ELF-1 (cell line): ENCODE results near the gene PCTP.

Experiments used
- DNase-seq: peaks from one replicate; pipeline ENCODE4 v3.0.0-alpha.2; 2016; ENCODE audit warnings: low read depth, low spot score

Gene PCTP

GRCh38 chr17:55757659-55758058 lies 6.8 kb downstream of the PCTP start:
- DNase-seq = no peak

- DNase-seq = no peak
Measured at GRCh38 chr17:55758171-55758570, 7.3 kb downstream of the PCTP start.

- no peak for DNase-seq
Measured at GRCh38 chr17:55760643-55761355, 9.9 kb downstream of the PCTP start.

- DNase-seq = no peak
Measured at GRCh38 chr17:55762086-55762858, 11.4 kb downstream of the PCTP start.

- no peak for DNase-seq
Measured at GRCh38 chr17:55763856-55764255, 13.0 kb downstream of the PCTP start.

GRCh38 chr17:55764610-55765009 lies 13.8 kb downstream of the PCTP start:
- DNase-seq = no peak

- no peak for DNase-seq
Measured at GRCh38 chr17:55765472-55765871, 14.6 kb downstream of the PCTP start.

GRCh38 chr17:55768936-55769624 lies 18.2 kb downstream of the PCTP start:
- DNase-seq = no peak

GRCh38 chr17:55769625-55770000 lies 18.8 kb downstream of the PCTP start:
- DNase-seq = no peak

GRCh38 chr17:55770196-55770870 lies 19.5 kb downstream of the PCTP start:
- peak; percentile 5 for DNase-seq

- no peak for DNase-seq
Measured at GRCh38 chr17:55772086-55772485, 21.2 kb downstream of the PCTP start.

- no peak for DNase-seq
Measured at GRCh38 chr17:55773671-55774070, 22.8 kb downstream of the PCTP start.

GRCh38 chr17:55774846-55775271 lies 24.0 kb downstream of the PCTP start:
- peak; percentile 86 for DNase-seq

- DNase-seq = no peak
Measured at GRCh38 chr17:55776271-55776670, 25.4 kb downstream of the PCTP start.

GRCh38 chr17:55777471-55777971 lies 26.7 kb downstream of the PCTP start:
- no peak for DNase-seq

- no peak for DNase-seq
Measured at GRCh38 chr17:55778389-55779118, 27.7 kb downstream of the PCTP start.

- peak; percentile 77 for DNase-seq
Measured at GRCh38 chr17:55783684-55784245, 32.9 kb downstream of the PCTP start.

- no peak for DNase-seq
Measured at GRCh38 chr17:55784666-55785065, 33.8 kb downstream of the PCTP start.

GRCh38 chr17:55785181-55785580 lies 34.3 kb downstream of the PCTP start:
- DNase-seq = no peak

- no peak for DNase-seq
Measured at GRCh38 chr17:55793272-55793671, 42.4 kb downstream of the PCTP start.
